HuH-7 (cell line): ENCODE results near the gene ARID3B.
A peak's percentile ranks its signal among the peaks of the same experiment; 100 is the strongest.
"Not testable (repeated sequence)": the region's sequence is repeated elsewhere in the genome, so short reads cannot be mapped to it uniquely, and the experiment has no call there.

ENCODE experiments used
- DNase-seq: peaks from one replicate; pipeline ENCODE4 v3.0.0; 2011; ENCODE audit warnings: low spot score

The ARID3B gene

DNA sequence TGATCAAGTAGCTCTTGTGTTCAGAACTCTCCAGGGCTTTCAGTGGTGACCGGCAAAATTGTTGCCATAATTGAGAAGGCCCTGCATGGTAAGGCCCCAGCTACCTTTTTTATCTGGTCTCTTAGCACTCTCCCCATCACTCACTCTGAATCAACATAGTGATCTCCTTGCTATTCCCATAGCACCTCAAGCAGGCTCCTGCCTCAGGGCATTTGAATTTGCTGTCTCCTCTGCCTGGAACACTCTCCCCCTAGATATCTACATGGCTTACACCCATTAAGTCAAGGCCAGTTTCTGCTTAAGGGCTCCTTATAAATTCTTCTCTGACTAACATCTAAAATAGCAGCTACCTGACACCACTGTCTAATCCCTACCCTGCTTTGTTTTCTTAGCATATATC is 3.3 kb upstream of the ARID3B start:
- no peak for DNase-seq

DNA sequence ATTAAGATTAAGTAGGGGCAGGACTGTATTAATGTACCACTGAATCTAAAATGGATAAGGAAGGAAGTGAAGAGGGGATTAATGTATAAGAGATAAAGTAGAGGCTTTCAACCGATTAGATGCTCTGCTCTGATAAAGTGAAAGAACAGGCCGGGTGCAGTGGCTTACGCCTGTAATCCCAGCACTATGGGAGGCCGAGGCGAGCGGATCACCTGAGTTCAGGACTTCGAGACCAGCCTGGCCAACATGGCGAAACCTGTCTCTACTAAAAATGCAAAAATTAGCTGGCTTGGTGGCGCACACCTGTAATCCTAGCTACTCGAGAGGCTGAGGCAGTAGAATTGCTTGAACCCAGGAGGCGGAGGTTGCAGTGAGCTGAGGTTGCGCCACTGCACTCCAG is 1.5 kb upstream of the ARID3B start:
- DNase-seq, result not testable (repeated sequence)

DNA sequence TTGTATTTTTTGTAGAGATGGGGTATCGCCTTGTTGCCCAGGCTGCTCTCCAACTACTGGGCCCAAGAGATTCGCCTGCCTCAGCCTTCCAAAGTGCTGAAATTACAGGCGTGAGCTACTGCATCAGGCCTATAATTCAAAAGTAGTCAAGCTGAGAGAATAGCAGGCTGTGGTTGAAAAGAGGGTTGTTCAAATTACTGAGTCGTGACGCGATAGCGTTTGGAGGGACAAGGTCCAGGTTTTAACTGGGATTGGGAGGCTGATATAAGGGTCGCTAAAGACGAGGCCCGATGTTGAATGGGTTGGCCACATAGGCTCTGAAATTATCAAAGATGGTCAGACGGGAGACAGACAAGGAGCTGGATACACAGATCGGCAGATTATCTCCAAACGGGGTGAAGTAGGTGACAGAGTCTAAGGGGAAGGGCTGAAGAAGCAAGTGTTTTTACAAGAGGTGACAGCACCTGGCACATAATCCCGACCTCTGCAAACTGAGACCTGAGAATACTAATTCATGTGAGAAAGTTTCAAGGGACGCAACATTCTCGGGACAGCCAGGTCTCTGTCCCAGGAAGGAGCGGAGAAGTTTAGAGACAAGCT is 759 bp upstream of the ARID3B start:
- peak; percentile 29 for DNase-seq

DNA sequence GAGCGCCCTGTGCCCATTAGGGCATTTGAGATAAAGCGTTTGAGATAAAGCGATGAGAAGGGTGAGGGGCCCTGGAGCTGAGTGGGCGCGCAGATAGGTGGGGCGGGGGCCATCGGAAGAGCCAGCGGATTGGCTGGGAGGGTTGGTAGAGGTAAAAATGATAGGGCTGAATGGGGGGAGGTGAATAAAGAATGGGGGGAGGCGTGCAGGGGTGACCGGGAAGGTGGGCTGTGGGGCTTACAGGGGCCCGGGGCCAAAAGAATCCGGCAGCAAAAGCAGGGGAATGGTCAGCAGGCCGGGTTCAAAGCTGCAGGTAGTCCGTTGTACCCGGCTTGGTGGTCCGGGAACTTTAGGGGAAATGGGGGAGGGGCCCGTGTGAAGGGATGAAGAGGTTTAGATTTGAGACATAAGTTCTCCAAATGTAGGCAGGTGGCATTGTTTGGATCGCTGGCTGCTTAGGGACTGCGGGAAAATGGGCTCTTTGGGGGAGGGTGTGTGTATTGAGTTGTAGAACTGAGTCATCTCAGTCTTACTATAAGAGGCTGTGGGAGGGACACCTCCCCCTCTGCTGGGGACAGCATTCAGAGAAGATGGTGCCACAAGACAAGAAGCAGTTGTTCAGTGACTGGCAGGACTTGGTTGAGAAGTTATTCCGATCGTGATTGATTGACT is 610 bp downstream of the ARID3B start:
- peak; percentile 45 for DNase-seq

DNA sequence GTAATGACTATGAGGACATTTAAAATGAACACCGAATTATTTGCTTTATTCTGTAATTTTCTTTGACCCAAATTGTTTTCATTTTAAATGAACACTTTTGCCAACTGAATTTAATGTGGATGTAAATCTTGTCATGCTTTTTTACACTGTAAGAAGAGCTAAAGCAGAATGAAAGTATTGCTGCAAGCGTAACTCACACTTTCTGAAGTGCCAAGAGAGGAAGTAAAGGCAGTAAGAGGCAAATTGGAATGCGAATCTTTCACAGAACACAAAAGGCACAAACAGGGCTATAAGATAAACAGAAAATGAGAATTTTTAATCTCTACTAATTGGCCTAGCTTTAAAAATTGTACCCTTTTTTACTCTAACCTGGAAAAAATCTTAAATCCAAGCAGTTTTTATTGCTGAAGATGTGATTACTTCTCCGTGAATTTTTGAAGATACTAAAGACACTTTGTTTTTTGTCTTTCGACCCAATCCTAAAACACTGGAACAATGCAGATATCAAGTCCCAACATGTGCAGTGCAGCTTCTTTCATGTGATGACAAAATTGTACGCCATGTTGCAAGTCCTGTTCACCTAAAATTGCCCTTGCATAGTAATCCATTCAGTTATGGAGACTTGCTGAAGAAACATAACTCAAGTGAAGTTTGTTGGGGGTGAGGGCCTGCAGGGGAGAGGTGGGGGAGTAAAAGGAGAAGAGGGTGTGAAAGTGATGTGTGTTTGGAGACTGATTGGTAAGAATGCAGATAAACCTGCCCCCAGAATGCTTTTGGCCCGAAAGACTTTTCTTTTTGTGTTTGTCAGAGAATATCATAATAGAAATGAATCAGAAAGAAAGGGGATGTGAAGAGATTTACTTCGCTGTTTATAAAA is 1.4 kb downstream of the ARID3B start:
- no peak for DNase-seq

DNA sequence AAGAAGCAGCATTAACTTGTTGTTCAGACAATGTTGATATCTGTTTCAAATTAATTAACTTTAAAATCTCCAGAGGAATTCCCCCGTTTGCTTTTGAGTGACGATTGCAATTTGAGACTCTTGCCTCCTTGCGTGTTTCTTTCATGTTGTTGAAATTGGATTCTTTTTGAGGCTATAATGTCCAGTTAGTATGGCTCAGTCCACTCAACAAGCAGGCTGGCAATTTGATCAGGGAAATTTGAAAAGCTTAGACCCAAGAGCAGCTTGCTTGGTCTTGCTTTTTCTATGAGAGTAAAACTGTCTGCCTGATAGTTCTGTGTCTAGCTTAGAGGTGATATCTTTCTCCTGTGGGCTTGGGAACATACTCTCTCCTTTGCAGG is 2.0 kb downstream of the ARID3B start:
- no peak for DNase-seq

DNA sequence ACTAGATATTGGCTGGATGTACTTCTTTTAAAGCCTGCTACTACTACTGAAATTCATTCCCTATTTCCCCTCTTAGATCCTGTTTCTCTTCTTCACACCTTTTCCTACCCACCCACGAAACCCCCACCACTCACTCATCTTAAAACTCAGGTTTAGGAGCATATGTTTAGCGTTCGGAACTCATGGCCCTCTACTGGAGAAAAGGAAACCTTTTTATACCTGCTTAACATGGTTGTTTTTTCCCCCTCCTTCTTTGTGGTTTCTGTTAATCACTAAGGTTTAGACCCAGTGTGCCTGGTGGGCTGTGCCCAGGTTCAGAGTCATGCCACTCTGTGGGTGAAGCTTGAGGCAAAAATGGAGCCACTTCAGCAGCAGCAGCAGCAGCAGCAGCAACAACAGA is 2.6 kb downstream of the ARID3B start:
- peak; percentile 32 for DNase-seq

DNA sequence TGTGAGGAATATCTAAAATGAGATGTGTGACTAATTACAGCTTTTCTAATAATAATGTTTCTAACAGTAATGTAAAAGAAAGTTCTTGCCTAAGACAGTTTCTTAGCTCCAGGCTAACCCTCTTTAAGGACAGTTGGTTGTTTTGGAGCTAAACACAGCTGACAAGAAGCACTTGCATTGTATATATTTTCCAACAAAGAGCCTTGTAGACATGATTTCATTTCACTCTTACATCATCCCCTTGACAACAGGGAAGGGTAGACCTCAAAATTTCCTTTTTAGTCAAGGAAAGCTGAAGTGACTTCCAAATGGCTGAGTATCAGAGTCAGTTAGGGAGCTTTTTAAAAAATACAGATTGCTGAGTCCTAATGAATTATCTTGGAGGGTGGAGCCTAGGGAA is 4.1 kb downstream of the ARID3B start:
- DNase-seq, result no peak

DNA sequence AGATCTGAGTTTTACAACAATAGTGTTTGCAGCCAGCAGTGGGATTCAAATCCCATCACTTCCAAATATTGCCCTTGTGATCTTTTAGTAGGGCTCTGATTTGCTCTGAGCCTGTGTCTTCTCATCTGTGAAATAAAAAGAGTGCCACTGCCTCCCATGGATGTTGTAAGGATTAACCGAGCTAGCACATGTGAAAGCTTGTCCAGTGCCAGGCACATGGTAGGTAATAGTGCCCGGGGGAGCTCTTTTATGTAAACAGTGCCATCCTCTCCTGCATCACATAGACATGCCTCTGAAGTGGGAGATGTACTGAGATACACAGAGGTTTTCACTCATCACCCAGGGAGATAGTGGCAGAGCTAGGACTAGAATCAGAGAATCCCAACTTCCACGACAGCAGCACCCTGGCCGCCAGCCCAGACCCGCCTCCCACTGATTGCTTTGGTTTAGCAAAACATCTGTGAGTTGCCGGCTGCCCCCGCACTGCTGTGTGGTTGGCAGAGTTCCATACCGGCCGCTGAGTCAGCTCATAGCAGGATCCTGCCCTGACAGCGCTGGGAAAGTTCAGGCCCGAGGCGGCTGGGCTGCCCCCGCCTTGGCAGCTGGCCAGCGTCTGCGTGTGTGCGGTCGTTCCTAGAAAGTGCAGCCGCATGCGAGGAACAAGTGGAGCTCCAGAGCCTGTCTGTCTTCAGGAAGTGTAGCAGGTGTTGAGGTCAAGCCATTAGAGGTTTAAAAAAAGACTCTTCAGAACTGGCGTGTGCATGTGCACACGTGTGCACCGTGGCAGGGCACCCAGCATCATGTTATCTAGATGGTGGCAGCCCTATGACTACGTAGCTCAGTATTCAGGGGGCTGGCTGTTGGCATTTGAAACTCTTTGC is 5.0 kb downstream of the ARID3B start:
- DNase-seq, result peak; percentile 59

DNA sequence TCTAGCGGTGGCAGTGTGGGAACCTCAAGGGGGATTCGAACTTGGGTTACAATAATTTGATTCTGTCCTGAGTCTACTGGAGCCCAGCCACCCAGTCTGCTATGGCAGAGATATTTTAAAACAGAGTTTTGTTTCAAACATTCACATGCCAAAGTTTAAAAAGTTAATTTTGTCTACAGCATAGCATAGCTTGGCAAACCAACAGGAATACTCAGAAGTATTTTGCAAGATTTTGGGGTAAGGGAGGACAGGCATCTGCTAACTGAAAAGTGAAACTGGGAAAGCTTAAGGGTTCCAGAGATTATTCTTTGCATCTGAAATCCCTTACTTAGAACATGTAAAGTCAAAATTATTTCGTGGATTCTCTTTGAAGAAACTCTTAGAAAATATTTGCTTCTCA is 6.6 kb downstream of the ARID3B start:
- no peak for DNase-seq

DNA sequence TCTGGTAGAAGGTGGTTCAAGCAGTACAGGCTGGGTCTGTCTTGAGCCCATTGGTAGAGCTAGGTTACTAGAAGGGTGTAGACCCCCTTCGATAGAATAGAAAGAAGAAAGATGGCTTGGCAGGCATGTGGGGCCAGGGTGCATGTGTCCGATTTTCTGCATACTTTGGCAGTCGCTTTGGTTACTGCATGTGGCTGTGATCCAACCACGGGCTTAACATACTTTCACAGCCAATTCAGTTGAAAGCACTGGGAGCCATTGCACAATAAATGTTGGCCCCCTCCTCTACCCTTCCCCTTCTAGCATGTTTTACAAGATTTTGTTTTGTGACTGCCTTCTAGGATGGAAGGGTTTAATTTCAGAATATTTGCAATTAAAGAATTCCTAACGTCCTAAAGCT is 7.2 kb downstream of the ARID3B start:
- no peak for DNase-seq

DNA sequence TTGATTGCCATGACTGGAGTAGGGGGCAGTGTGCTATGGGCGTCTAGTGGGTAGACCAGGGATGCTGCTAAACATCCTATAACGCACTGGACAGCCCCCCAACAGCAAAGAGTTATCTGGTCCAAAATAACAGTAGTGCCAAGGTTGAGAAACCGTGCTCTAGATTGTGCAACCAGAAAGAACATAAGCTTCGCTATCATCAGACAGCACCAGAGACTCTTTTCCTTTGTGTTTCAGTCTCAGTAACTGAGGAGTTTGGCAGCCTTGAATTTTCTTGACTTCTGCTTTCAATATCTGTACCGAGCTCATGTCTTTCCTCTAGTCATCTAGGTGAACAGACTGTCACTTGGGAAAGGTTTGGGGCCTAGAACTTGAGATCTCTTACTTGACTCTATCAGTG is 8.8 kb downstream of the ARID3B start:
- DNase-seq, result no peak

DNA sequence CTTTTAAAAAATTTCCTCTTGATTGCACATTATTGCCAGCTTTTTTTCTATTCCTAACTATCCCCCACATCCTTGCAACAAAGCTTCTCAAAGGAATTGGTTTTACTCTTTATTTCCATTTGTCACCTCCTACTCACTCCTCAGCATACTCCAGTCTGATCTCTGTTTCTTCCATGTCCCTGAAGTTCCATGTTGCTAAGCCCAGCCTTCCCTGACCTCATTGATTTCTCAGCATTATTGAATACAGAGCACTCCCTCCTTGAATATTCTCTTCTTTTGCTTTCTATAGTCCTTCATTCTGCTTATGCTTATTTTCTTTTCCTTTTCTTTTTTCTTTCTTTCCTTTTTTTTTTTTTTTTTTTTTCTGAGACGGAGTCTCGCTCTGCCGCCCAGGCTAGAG is 10.7 kb downstream of the ARID3B start:
- DNase-seq, result no peak

DNA sequence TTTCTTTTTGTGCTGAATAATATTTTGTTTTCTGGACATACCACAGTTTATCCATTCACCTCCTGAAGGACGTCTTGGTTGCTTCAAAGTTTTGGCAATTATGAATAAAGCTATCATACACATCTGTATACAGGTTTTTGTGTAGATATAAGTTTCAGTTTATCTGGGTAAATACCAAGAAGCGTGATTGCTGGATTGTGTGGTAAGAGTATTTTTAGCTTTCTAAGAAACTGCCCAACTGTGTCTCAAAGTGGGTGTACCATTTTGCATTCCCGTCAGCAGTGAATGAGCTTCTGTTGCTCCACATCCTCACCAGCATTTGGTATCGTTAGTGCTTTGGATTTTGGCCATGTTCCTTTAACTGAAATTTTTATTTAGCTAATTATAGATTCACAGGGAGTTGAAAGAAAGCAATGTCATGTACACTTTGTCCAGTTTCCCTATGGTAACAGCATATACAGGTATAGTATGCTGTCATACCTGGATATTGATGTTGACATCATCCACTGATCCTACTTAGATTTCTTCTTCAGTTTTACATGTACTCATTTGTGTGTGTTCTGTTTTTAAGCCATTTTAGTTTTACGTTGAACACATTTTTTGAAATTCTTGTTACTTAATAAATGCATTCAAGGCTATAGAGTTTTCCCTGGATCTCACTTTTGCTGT is 11.9 kb downstream of the ARID3B start:
- DNase-seq, result no peak

DNA sequence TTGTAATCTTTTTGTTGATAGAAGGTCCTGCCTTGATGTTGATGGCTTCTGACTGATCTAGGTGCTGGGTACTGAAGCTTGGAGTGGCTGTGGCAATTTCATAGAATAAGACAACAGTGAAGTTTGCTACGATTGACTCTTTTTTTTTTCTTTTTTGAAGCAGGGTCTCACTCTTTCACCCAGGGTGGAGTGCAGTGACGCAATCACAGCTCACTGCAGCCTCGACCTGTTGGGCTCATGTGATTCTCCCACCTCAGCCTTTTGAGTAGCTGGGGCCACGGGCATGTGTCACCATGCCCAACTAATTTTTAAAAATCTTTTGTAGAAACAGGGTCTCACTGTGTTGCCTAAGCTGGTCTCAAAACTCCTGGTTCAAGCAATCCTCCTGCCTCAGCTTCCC is 14.2 kb downstream of the ARID3B start:
- DNase-seq, result no peak

DNA sequence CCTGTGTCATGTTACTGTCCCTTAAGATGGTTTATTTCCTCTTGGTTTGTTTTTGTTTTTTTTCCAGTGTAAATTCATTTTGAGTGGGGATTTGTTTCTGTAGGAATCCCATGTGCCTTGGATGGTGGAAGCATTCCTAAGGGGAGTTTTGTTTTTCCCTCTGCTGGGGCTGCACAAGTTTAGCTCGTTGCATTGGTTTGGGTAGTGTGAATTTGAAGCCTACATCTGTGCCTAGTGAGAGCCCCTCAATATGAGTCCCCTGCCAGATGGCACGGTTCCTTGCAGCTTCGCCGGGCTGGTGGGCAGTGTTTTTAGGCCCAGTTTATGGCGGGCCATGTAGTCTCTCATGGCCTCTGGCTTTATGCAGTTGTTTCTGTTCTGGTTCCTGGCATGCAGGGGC is 17.7 kb downstream of the ARID3B start:
- DNase-seq, result no peak

DNA sequence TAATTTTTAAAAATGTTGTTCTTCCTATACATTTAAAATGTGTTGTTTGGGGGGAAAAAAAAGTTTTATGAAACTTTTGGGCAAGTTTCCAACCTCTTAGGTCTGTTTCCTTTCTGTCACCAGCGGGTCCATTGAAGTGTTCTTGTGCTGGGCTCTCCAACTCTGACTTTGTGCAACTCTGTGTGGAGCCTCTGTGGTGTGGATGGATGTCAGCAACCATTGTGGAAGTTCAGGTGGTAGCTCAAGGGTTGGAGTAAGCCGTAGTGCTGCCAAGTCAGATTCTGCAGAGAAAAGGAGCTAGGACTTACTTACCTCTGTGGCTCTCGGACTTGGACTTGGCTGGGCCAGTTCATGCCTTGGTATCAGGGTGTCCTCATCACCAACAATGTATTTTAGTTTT is 22.4 kb downstream of the ARID3B start:
- no peak for DNase-seq

DNA sequence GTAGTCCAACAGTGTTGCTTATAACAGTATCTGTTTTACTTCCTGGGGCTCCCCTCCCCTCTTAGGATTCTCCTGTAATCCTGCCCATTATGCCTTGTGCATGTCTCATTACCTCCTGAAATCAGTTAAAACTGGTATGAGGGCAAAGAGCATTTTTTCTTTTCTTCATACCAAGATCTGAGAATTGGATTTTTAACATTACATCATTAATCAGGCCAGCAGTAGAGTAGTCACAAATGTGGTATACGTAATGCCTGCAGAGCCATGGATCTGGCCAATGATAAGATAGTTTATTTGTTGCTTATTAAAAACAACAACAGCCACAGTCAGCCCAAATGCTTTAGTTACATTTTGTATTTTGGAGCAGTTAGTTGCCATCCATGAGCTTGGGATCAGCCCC is 23.2 kb downstream of the ARID3B start:
- DNase-seq, result no peak

DNA sequence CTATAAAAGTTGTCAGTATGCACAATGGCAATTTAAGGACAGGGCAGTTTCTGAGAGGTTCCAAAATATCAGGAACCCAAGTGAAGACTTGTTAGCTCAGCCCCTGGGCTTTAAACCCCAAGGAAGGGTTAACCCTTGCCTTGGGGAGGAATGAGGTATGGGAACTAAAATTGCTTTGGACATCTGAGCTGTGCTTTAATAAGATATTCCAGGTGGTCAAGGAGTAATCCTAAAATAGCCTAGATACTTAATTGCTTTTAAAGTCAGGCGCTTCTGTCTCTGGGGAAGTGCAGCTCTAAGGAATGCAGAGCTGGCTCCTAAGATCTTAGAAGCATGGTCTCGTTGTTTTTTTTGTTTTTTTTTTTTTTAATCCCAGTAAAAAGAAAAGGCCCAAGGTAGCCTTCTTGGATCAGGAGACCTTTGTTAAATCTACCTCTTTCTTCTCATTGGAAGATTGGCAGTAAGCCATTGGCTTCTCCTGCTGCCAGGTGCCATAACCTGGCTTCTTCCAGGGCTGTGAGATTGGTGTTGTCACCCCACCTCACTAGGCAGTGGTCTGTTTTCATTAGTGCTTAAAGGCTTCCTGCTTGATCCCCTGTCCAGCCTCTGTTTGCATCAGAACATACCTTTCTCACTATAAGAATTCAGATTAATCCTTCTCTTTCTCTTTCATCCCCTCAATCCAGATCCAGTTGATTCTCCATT is 24.5 kb downstream of the ARID3B start:
- DNase-seq, result no peak

DNA sequence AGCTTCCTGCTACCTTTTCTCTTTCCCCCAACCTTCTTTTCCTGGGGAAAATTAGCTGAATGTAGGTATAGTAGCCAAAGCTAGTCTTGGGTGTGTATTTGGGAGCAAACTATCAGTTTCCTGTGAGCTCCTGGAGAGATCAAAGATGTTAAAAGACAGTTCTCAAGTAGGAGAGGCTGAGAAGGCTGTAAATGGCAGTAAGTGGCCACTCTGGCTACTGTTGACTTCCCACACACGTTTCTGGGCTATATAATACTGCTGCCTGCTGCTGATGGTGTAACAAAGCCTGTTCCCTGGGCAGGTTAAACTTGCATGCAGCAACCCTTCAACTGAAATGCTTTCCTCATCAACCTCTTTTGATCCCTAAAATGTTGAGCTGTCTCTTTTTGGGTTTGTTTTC is 27.6 kb downstream of the ARID3B start:
- DNase-seq, result no peak

DNA sequence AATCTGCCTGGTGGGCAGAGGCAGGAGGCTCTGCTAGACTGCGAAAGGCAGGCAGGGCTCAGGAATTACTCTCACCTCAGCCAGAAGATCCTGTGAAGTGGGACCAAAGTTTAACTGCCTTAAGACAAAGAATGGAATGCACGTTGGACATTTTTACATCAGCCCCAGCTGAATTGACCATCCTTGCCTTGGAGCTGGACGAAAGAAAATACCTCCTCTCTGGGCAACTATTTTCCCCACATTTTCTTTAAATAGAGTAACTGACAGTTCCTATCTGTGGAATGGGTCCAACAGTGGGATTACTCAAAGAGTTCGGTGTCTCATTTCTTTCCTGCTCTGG is 28.7 kb downstream of the ARID3B start:
- no peak for DNase-seq
